NCI-H524 treated with DMSO at 0.1 percent for 48 hours (cell line): ENCODE data around the gene RDH5.
"Not testable (repeated sequence)": the region's sequence is repeated elsewhere in the genome, so short reads cannot be mapped to it uniquely, and the experiment has no call there.

Source experiments
- DNase-seq: peaks from one replicate; lab custom pipeline; 2025; lab: John Stamatoyannopoulos, UW

Gene RDH5

GRCh38 chr12:55745361-55746173 is 25.4 kb downstream of the RDH5 start:
- DNase-seq, result peak; percentile 42

GRCh38 chr12:55746174-55746912 is 26.1 kb downstream of the RDH5 start:
- DNase-seq, result no peak

GRCh38 chr12:55746913-55747231 is 26.7 kb downstream of the RDH5 start:
- no peak for DNase-seq

- no peak for DNase-seq
These were observed 28.2 kb downstream of the RDH5 start for GRCh38 chr12:55748230-55748993.

GRCh38 chr12:55755246-55755645 is 35.1 kb downstream of the RDH5 start:
- DNase-seq, result no peak

- DNase-seq, result no peak
These were observed 37.5 kb downstream of the RDH5 start for GRCh38 chr12:55757701-55758100.

- not testable (repeated sequence) for DNase-seq
These were observed 38.4 kb downstream of the RDH5 start for GRCh38 chr12:55758575-55758974.

- DNase-seq, result no peak
These were observed 40.5 kb downstream of the RDH5 start for GRCh38 chr12:55760663-55761062.

GRCh38 chr12:55762646-55763045 is 42.5 kb downstream of the RDH5 start:
- no peak for DNase-seq

GRCh38 chr12:55765736-55766290 is 45.6 kb downstream of the RDH5 start:
- no peak for DNase-seq

- DNase-seq, result no peak
These were observed 47.0 kb downstream of the RDH5 start for GRCh38 chr12:55767156-55767555.

- peak; percentile 74 for DNase-seq
These were observed 51.5 kb downstream of the RDH5 start for GRCh38 chr12:55771736-55772135.
